Cardiac muscle cell (in vitro differentiated cells and primary cell): ENCODE measurements around the gene N4BP2L1. TPM values are rescaled to one million over a fixed set of nuclear protein-coding genes. Genes with fewer than 3 reads are reported as not detected.
A peak's percentile ranks its signal among the peaks of the same experiment; 100 is the strongest.

Experiments
- DNase-seq, 2 donors: peaks; one replicate each; pipeline versions ENCODE4 v3.0.0 to v3.0.0-alpha.2; 2010 to 2017; ENCODE audit warnings: low read depth in 1 of 2, low spot score in 1 of 2
- H3K27ac ChIP-seq: fragments of 200-600 bp; sonication (generic); 2 replicates; pipeline ENCODE4 v1.5.1; 2016
- H3K27me3 ChIP-seq: fragments of 200-600 bp; sonication (generic); 2 replicates; pipeline ENCODE4 v1.6.0; 2016; ENCODE audit warnings: control low read depth
- H3K36me3 ChIP-seq: fragments of 200-600 bp; sonication (generic); 2 replicates; pipeline ENCODE4 v1.5.1; 2016; ENCODE audit warnings: control low read depth
- H3K4me1 ChIP-seq: fragments of 200-600 bp; sonication (generic); 2 replicates; pipeline ENCODE4 v1.8.1; 2017; ENCODE audit warnings: low read depth, mild to moderate bottlenecking, mixed run types
- H3K4me3 ChIP-seq: fragments of 200-600 bp; sonication (generic); 2 replicates; pipeline ENCODE4 v1.5.1; 2016; ENCODE audit warnings: mild to moderate bottlenecking
- H3K9me3 ChIP-seq: fragments of 200-600 bp; sonication (generic); 2 replicates; pipeline ENCODE4 v1.5.1; 2017; ENCODE audit warnings: low read depth, mild to moderate bottlenecking, control low read depth
- CTCF ChIP-seq: IDR thresholded peaks from 2 replicates; pipeline ENCODE4 v1.5.1; 2012; ENCODE audit warnings: low read depth, mild to moderate bottlenecking, low read length
- polyA plus RNA-seq: library from polyadenylated mRNA; unstranded; fragments of >200 nt; fragmentation: Nextera tagmentation; extraction: Ambion mirVana; gene quantifications from 2 replicates; pipeline ENCODE4 v1.2.1, GENCODE V29; 2016
- total RNA-seq: library from RNA; depleted of rRNA; stranded (reverse); fragments of >200 nt; gene quantifications from 2 replicates; pipeline ENCODE4 v1.2.3, GENCODE V29; 2016

The N4BP2L1 gene
- total RNA-seq: 2.9 and 8.9 TPM in 2 replicates
- polyA plus RNA-seq: 2.0 and 8.7 TPM in 2 replicates

GRCh38 chr13:32427852-32428580, at the start of gene N4BP2L1:
Gene N4BP2L1, minus strand, starts transcription at chr13:32428130. Its CDS starts 48 bp downstream, at chr13:32428082.
- no peak within 1 kb of the TSS for H3K27ac ChIP-seq
- peaks cover 4% of the 10 kb centered on the region for H3K4me1 ChIP-seq
- DNase-seq: peak; percentile 50 to 55
- peaks cover 8% of the 10 kb centered on the region for H3K27me3 ChIP-seq
- H3K9me3 ChIP-seq: no peaks in the 10 kb centered on the region
- peak within 1 kb of the TSS; percentile 78 for H3K4me3 ChIP-seq
- no peak for TF ChIP-seq CTCF
- H3K36me3 ChIP-seq: peaks cover 5% of the 10 kb centered on the region

GRCh38 chr13:32476892-32477291, 49.0 kb upstream of the N4BP2L1 start:
- H3K36me3 ChIP-seq: no peaks in the 10 kb centered on the region
- peaks cover 3% of the 10 kb centered on the region for H3K4me1 ChIP-seq
- no peaks in the 10 kb centered on the region for H3K9me3 ChIP-seq
- no peak for TF ChIP-seq CTCF
- H3K27me3 ChIP-seq: no peaks in the 10 kb centered on the region
- H3K27ac ChIP-seq: no peak overlapping the region
- H3K4me3 ChIP-seq: no peak overlapping the region
- no peak for DNase-seq

- DNase-seq: no peak
- Histone ChIP-seq H3K27ac (no peak overlapping the region), H3K9me3 (no peaks in the 10 kb centered on the region), H3K36me3 (no peaks in the 10 kb centered on the region), H3K27me3 (no peaks in the 10 kb centered on the region), H3K4me1 (peaks cover 6% of the 10 kb centered on the region), H3K4me3 (no peak overlapping the region)
- TF ChIP-seq CTCF: no peak
Measured at GRCh38 chr13:32476021-32476731, 48.2 kb upstream of the N4BP2L1 start.

GRCh38 chr13:32474999-32475792, 47.3 kb upstream of the N4BP2L1 start:
- Histone ChIP-seq H3K4me3 (no peak overlapping the region), H3K27ac (no peak overlapping the region), H3K27me3 (no peaks in the 10 kb centered on the region), H3K9me3 (no peaks in the 10 kb centered on the region), H3K36me3 (no peaks in the 10 kb centered on the region), H3K4me1 (peaks cover 6% of the 10 kb centered on the region)
- no peak for DNase-seq
- TF ChIP-seq CTCF: no peak

GRCh38 chr13:32473650-32474049, 45.7 kb upstream of the N4BP2L1 start:
- no peak for DNase-seq
- no peak for TF ChIP-seq CTCF
- H3K36me3 ChIP-seq: no peaks in the 10 kb centered on the region
- H3K4me3 ChIP-seq: no peak overlapping the region
- H3K27ac ChIP-seq: no peak overlapping the region
- H3K4me1 ChIP-seq: peaks cover 6% of the 10 kb centered on the region
- H3K27me3 ChIP-seq: no peaks in the 10 kb centered on the region
- H3K9me3 ChIP-seq: no peaks in the 10 kb centered on the region
